HEK293 (cell line): ENCODE data around the gene GJB3.

Experiments used
- CTCF ChIA-PET: fragments of 350-600 bp; formaldehyde crosslinking; extraction: SDS; loops from one replicate; lab custom pipeline; 2021; ENCODE audit warnings: antibody characterized with exemption; lab: Yijun Ruan, JAX
- POLR2A ChIA-PET: fragments of 300-600 bp; formaldehyde crosslinking; extraction: SDS; loops from one replicate; lab custom pipeline; 2020; ENCODE audit warnings: antibody characterized with exemption, inconsistent platforms; lab: Yijun Ruan, JAX
- H3K27ac ChIP-seq: fragments of 200-500 bp; sonication (Bioruptor generic); 2 replicates; pipeline ENCODE4 v1.5.1; 2014; ENCODE audit warnings: low read depth, low read length, control low read depth, inconsistent platforms; ENCODE audit errors: extremely low read depth
- H3K36me3 ChIP-seq, 2 experiments: fragments of 200-500 bp in 1 of 2; sonication (Bioruptor generic) in 1 of 2; 1 replicate in 1 of 2; 2 replicates in 1 of 2; pipeline ENCODE4 v1.5.1; 2014 to 2017; ENCODE audit warnings: inconsistent platforms in 2 of 2, low read length in 2 of 2; ENCODE audit not compliant: control insufficient read depth in 2 of 2, insufficient read depth in 1 of 2
- H3K4me1 ChIP-seq: fragments of 200-500 bp; sonication (Bioruptor generic); 2 replicates; pipeline ENCODE4 v1.5.1; 2014; ENCODE audit warnings: mild to moderate bottlenecking, low read length, inconsistent platforms; ENCODE audit not compliant: control insufficient read depth, insufficient read depth
- H3K4me3 ChIP-seq: 2 replicates; pipeline ENCODE4 v1.5.1; 2011; ENCODE audit warnings: low read depth, mild to moderate bottlenecking, control low read depth, low read length, moderate library complexity
- H3K9me3 ChIP-seq: fragments of 200-500 bp; sonication (Bioruptor generic); 2 replicates; pipeline ENCODE4 v1.5.1; 2014; ENCODE audit warnings: low read depth, low read length, inconsistent platforms; ENCODE audit not compliant: control insufficient read depth, insufficient read depth
- KLF10 ChIP-seq: fragments of 450-650 bp; IDR thresholded peaks from 2 replicates; pipeline ENCODE4 v1.5.1; 2018; ENCODE audit warnings: missing biosample characterization, mild to moderate bottlenecking, missing genetic modification characterization
- KLF7 ChIP-seq: fragments of 450-650 bp; formaldehyde crosslinking; IDR thresholded peaks from 2 replicates; pipeline ENCODE4 v1.5.1; 2016; ENCODE audit warnings: missing biosample characterization, missing genetic modification characterization, borderline replicate concordance
- KLF9 ChIP-seq: fragments of 450-650 bp; formaldehyde crosslinking; IDR thresholded peaks from 2 replicates; pipeline ENCODE4 v1.5.1; 2016; ENCODE audit warnings: missing biosample characterization, missing genetic modification characterization, low read depth
- OVOL3 ChIP-seq: fragments of 450-650 bp; formaldehyde crosslinking; IDR thresholded peaks from 2 replicates; pipeline ENCODE4 v1.5.1; 2016; ENCODE audit warnings: missing biosample characterization, missing genetic modification characterization
- PRDM6 ChIP-seq: fragments of 450-650 bp; formaldehyde crosslinking; IDR thresholded peaks from 2 replicates; pipeline ENCODE4 v1.5.1; 2017; ENCODE audit warnings: missing biosample characterization, missing genetic modification characterization
- SP7 ChIP-seq: fragments of 450-650 bp; formaldehyde crosslinking; IDR thresholded peaks from 2 replicates; pipeline ENCODE4 v1.5.1; 2016; ENCODE audit warnings: missing biosample characterization, missing genetic modification characterization
- YY2 ChIP-seq: fragments of 450-650 bp; formaldehyde crosslinking; IDR thresholded peaks from 2 replicates; pipeline ENCODE4 v1.5.1; 2016; ENCODE audit warnings: missing biosample characterization, missing genetic modification characterization
- ZNF157 ChIP-seq: fragments of 450-650 bp; formaldehyde crosslinking; IDR thresholded peaks from 2 replicates; pipeline ENCODE4 v1.5.1; 2016; ENCODE audit warnings: missing biosample characterization, missing genetic modification characterization
- ZNF184 ChIP-seq: fragments of 450-650 bp; IDR thresholded peaks from 2 replicates; pipeline ENCODE4 v1.5.1; 2018; ENCODE audit warnings: missing biosample characterization, mild to moderate bottlenecking, missing genetic modification characterization
- ZNF202 ChIP-seq: fragments of 450-650 bp; formaldehyde crosslinking; IDR thresholded peaks from 2 replicates; pipeline ENCODE4 v1.5.1; 2016; ENCODE audit warnings: missing biosample characterization, missing genetic modification characterization, borderline replicate concordance
- ZNF37A ChIP-seq: fragments of 450-650 bp; IDR thresholded peaks from 2 replicates; pipeline ENCODE4 v1.5.1; 2018; ENCODE audit warnings: missing biosample characterization, missing genetic modification characterization
- ZNF426 ChIP-seq: fragments of 450-650 bp; formaldehyde crosslinking; IDR thresholded peaks from 2 replicates; pipeline ENCODE4 v1.5.1; 2017; ENCODE audit warnings: missing biosample characterization, missing genetic modification characterization, mild to moderate bottlenecking, inconsistent platforms, moderate library complexity
- ZNF514 ChIP-seq: fragments of 450-650 bp; formaldehyde crosslinking; IDR thresholded peaks from 2 replicates; pipeline ENCODE4 v1.5.1; 2016; ENCODE audit warnings: missing biosample characterization, missing genetic modification characterization
- ZNF521 ChIP-seq: fragments of 450-650 bp; formaldehyde crosslinking; IDR thresholded peaks from 2 replicates; pipeline ENCODE4 v1.5.1; 2017; ENCODE audit warnings: missing biosample characterization, mild to moderate bottlenecking, missing genetic modification characterization
- ZNF677 ChIP-seq: fragments of 450-650 bp; IDR thresholded peaks from 2 replicates; pipeline ENCODE4 v1.5.0; 2018; ENCODE audit warnings: missing biosample characterization, mild to moderate bottlenecking, missing genetic modification characterization, moderate library complexity
- ZSCAN18 ChIP-seq: fragments of 450-650 bp; formaldehyde crosslinking; IDR thresholded peaks from 2 replicates; pipeline ENCODE4 v1.5.1; 2016; ENCODE audit warnings: missing biosample characterization, missing genetic modification characterization
- ZSCAN23 ChIP-seq: fragments of 450-650 bp; formaldehyde crosslinking; IDR thresholded peaks from 2 replicates; pipeline ENCODE4 v1.5.1; 2016; ENCODE audit warnings: missing biosample characterization, missing genetic modification characterization
- TF ChIP-seq, protein P1 (sequence below): fragments of 450-650 bp; formaldehyde crosslinking; IDR thresholded peaks from 2 replicates; pipeline ENCODE4 v1.5.1; 2017; ENCODE audit warnings: missing biosample characterization, missing genetic modification characterization
- TF ChIP-seq, protein P2 (sequence below): fragments of 450-650 bp; formaldehyde crosslinking; IDR thresholded peaks from 2 replicates; pipeline ENCODE4 v1.5.1; 2016; ENCODE audit warnings: missing biosample characterization, missing genetic modification characterization
- TF ChIP-seq, protein P3 (sequence below): sonication (generic); formaldehyde crosslinking; IDR thresholded peaks from 2 replicates; pipeline ENCODE4 v1.8.1; 2022; ENCODE audit warnings: mild to moderate bottlenecking, moderate library complexity, missing genetic modification reagents

Gene GJB3

DNA sequence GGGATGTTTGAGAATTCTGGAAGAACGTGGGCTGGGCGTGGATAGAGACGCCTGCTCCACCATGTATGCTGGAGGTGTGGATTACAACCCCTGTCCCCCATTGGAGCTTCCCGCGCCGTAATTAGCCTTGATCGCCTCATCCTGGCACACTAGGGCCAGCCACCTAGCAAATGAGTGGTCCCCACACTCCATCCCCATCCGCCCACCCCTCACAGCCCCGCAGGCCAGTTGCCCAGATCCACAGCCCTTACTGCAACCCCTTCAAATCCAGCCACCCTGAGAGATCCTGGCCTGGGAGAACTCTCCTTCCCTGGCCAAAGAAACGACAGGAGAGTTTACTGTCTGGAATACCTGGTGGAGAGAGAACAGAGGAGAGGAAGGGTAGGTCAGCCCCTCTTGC is 11.4 kb downstream of the GJB3 start:
- Histone ChIP-seq H3K4me1 (no peaks in the 10 kb centered on the region), H3K4me3 (no peak overlapping the region), H3K36me3 (no peaks in the 10 kb centered on the region), H3K27ac (no peak overlapping the region), H3K9me3 (no peaks in the 10 kb centered on the region)
- TF ChIP-seq SP7 (tag by site-specific recombination) (no peak), YY2 (tag by site-specific recombination) (no peak)
- ChIA-PET CTCF (no interaction called here), POLR2A (no interaction called here)

GRCh38 chr1:34792868-34793727 is 12.1 kb downstream of the GJB3 start, which contains the start of gene GJA4:
GJA4 (plus strand) TSS chr1:34792999; CDS start chr1:34794214, 1,215 bp downstream.
- no peaks in the 10 kb centered on the region for H3K36me3 ChIP-seq
- no peaks in the 10 kb centered on the region for H3K4me1 ChIP-seq
- no peak within 1 kb of the TSS for H3K4me3 ChIP-seq
- ChIA-PET CTCF (interaction anchor here (0.6 kb wide), 1 partner anchor 58 kb away, joined by 3 read pairs; no protein-coding TSS in a partner anchor), POLR2A (no interaction called here)
- TF ChIP-seq OVOL3 (no peak), KLF10 (no peak), ZNF202 (no peak), ZNF521 (tag by site-specific recombination) (no peak), ZNF514 (no peak), YY2 (tag by site-specific recombination) (no peak), ZNF184 (no peak), KLF9 (tag by site-specific recombination) (no peak), ZNF157 (tag by site-specific recombination) (no peak), KLF7 (no peak), ZNF677 (tag by site-specific recombination) (no peak), ZNF426 (no peak), ZSCAN23 (no peak), PRDM6 (tag by site-specific recombination) (no peak), ZSCAN18 (tag by site-specific recombination) (no peak), ZNF37A (tag by site-specific recombination) (no peak)
- TF ChIP-seq, protein P1, sequence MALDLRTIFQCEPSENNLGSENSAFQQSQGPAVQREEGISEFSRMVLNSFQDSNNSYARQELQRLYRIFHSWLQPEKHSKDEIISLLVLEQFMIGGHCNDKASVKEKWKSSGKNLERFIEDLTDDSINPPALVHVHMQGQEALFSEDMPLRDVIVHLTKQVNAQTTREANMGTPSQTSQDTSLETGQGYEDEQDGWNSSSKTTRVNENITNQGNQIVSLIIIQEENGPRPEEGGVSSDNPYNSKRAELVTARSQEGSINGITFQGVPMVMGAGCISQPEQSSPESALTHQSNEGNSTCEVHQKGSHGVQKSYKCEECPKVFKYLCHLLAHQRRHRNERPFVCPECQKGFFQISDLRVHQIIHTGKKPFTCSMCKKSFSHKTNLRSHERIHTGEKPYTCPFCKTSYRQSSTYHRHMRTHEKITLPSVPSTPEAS, result no peak
- TF ChIP-seq, protein P2, sequence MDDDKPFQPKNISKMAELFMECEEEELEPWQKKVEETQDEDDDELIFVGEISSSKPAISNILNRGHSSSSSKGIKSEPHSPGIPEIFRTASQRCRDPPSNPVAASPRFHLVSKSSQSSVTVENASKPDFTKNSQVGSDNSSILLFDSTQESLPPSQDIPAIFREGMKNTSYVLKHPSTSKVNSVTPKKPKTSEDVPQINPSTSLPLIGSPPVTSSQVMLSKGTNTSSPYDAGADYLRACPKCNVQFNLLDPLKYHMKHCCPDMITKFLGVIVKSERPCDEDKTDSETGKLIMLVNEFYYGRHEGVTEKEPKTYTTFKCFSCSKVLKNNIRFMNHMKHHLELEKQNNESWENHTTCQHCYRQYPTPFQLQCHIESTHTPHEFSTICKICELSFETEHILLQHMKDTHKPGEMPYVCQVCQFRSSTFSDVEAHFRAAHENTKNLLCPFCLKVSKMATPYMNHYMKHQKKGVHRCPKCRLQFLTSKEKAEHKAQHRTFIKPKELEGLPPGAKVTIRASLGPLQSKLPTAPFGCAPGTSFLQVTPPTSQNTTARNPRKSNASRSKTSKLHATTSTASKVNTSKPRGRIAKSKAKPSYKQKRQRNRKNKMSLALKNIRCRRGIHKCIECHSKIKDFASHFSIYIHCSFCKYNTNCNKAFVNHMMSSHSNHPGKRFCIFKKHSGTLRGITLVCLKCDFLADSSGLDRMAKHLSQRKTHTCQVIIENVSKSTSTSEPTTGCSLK (tag by site-specific recombination), result no peak
- TF ChIP-seq, protein P3, sequence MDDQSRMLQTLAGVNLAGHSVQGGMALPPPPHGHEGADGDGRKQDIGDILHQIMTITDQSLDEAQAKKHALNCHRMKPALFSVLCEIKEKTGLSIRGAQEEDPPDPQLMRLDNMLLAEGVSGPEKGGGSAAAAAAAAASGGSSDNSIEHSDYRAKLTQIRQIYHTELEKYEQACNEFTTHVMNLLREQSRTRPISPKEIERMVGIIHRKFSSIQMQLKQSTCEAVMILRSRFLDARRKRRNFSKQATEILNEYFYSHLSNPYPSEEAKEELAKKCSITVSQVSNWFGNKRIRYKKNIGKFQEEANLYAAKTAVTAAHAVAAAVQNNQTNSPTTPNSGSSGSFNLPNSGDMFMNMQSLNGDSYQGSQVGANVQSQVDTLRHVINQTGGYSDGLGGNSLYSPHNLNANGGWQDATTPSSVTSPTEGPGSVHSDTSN (CRISPR knock-in tag), result no peak
- no peaks in the 10 kb centered on the region for H3K9me3 ChIP-seq
- H3K27ac ChIP-seq, result no peak within 1 kb of the TSS
